Measurements from ENCODE around the gene ITGA8. TPM values are rescaled to one million over a fixed set of nuclear protein-coding genes. Genes with fewer than 3 reads are reported as not detected.
A peak's percentile ranks its signal among the peaks of the same experiment; 100 is the strongest.
"Not testable (repeated sequence)": the region's sequence is repeated elsewhere in the genome, so short reads cannot be mapped to it uniquely, and the experiment has no call there.

The ITGA8 gene
- total RNA-seq, 1 experiment from 2014 or later, result 0.06 TPM

DNA sequence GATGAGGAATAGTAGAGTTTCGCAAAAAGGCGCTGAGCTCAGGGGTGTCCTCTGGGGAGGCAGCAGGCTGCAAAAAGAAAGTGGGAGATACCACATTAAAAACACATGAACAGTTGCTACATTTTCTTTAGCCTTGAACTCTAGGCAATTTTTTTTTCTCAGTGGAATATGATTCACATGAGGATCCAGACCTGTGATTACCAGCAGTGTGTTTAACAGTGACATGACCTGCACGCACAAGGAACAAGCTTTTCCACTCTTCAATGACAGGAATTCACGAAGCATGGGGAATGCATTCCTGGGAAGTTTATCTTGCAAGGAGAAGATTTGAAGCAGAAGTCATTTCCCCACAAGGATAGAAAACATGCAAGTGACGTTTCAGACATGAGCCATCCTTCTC, 161.6 kb downstream of the ITGA8 start:
- no peak for DNase-seq (ENCODE audit: low read depth)

DNA sequence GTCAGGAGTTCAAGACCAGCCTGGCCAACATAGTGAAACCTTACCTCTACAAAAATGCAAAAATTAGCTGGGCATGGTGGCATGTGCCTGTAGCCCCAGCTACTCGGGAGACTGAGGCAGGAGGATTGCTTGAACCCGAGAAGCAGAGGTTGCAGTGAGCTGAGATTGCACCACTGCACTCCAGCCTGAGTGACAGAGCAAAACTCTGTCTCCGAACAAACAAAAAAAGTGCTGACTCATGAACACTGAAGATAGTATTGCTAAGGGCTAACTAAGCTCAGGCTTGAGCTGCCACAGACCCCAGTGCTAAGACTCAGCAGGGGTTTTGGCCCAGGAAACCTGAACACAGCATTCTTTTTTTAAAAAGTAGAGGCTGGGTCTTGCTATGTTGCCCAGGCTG, 162.6 kb downstream of the ITGA8 start:
- not testable (repeated sequence) for DNase-seq (ENCODE audit: low read depth)

- no peak for DNase-seq (ENCODE audit: low read depth)
These were observed 168.8 kb downstream of the ITGA8 start for GRCh38 chr10:15550950-15551349.

DNA sequence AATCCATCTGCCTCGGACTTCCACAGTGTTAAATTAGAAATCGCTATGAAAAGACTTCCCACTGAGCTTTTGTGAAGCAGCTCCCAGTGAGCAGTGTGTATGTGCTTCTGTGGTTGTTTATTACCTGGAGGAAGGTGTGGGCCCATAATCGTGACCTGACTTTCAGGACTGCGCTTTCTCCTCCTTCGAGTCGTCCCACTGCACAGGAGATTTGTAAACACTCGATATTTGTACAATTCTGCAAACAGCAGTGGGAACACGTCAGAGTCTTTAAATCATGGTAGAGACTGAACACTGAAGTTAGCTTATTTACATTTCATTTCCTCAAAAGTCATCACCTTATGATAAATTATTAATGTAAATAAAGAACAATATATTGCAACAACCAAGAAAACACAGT, 171.4 kb downstream of the ITGA8 start:
- no peak for DNase-seq (ENCODE audit: low read depth)

DNA sequence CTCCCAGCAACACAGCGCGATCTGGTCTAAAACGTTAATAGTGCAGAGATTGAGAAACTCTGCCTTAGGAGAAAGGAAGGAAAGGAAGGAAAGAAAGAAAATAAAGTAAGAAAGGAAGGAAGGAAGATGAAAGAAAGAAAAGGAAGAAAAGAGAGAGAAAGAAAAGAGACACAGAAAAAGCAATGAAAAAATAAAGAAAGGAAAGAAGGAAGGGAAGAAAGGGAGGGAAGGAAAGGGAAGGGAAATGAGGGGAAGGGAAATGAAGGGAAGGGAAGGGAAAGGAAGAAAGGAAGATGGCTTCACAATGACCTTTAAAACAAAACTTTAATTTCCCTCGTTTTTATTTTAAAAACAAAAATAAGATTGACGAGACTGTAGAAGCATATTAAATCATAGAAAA, 173.1 kb downstream of the ITGA8 start:
- no peak for DNase-seq (ENCODE audit: low read depth)

DNA sequence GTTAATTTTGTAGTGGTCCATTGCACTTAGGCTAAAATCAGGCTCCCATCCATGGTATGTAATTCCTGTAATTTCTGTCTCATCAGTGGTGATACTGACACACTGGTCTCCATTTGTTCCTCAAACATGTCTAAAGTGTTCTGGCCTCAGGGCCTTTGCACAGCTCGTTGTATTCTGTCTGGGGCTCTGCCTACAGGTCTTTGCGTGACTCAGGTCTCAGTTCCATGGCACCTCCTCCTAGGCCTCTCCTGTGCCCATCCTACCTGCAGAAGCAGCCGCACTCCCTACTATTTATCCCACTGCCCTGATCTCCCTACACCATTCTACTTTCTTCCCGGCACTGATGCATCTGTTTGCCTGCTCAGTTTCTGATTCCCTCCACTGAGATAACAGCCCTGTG, 173.8 kb downstream of the ITGA8 start:
- DNase-seq (ENCODE audit: low read depth), result no peak

DNA sequence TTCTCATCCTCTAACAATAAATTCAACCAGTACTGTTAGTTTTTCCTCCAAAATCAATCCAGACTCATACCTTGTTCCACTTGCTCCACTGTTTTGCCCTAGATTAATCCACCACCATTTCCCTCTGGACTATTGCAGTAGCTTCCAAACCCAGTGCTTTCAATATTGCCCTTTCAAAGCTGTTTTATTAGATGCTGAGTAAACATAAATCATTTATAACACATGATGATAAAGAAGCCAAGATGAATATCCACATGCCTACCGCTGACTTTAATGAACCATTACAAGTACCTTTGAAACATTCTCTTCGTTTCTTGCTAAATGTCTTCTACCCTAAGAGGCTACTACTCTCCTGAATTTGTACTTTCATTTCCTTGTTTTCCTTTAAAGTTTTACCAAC, 174.5 kb downstream of the ITGA8 start:
- DNase-seq (ENCODE audit: low read depth), result no peak

DNA sequence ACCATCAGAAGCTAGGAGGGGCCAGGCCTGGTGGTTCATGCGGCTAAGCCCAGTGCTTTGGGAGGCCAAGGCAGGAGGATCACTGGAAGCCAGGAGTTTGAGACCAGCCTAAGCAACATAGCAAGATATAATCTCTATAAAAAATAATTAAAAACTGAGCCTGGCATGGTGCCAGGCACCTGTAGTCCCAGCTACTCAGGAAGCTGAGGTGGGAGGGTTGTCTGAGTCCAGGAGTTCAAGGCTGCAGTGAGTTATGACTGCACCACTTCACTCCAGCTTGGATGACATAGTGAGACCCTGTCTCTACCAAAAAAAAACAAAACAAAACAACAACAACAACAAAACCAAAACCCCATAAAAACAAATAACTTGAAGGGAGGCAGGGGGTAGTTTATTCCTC, 175.7 kb downstream of the ITGA8 start:
- DNase-seq (ENCODE audit: low read depth), result no peak

DNA sequence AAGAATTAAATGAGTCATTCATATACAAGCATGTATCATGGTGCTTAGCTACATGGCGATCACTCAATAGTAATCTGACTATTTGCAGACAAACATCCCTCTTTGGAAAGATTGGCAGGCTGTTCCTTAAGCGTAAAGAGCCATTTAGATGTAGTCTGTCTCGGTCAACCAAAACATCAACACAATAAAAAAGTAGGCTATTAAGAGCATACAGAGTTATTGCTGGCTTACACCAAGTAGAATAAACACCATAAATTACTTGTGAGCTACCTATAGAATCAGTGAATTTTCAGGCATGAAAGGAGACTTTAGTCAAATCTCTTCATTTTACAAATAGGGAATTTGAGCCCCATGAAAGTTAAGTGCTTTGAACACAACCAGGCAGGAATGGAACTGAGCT, 176.9 kb downstream of the ITGA8 start:
- DNase-seq (ENCODE audit: low read depth), result no peak

GRCh38 chr10:15541376-15541775, 178.3 kb downstream of the ITGA8 start:
- DNase-seq (ENCODE audit: low read depth), result peak; percentile 8

- peak; percentile 4 for DNase-seq (ENCODE audit: low read depth)
These were observed 179.0 kb downstream of the ITGA8 start for GRCh38 chr10:15540727-15541126.

GRCh38 chr10:15539262-15539661, 180.5 kb downstream of the ITGA8 start:
- DNase-seq (ENCODE audit: low read depth), result no peak

- DNase-seq (ENCODE audit: low read depth), result not testable (repeated sequence)
These were observed 184.7 kb downstream of the ITGA8 start for GRCh38 chr10:15534928-15535538.

GRCh38 chr10:15531927-15532722, 187.6 kb downstream of the ITGA8 start:
- DNase-seq (ENCODE audit: low read depth), result no peak

GRCh38 chr10:15528859-15529239, 190.9 kb downstream of the ITGA8 start:
- DNase-seq (ENCODE audit: low read depth), result no peak

DNA sequence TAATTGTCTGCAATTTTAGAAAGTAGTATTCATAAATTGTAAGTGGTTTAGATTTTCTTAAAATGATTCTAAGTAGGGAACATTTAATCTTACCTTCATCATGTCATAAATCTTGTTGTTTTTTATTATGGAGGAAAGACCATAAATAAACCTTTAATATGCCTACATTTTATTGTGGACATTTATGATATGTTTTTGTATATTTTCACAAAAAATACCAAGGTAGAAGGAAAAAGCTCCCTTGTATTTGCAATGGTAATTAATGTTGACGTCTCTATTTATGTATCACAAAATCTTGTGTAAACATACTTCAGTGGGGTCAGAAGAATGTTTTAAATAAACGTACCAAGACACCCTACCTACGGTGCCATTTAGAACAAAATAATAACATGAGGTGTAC, 193.0 kb downstream of the ITGA8 start:
- no peak for DNase-seq (ENCODE audit: low read depth)

- DNase-seq (ENCODE audit: low read depth), result no peak
These were observed 198.3 kb downstream of the ITGA8 start for GRCh38 chr10:15521328-15521903.

- peak; percentile 72 for DNase-seq (ENCODE audit: low read depth)
These were observed 201.5 kb downstream of the ITGA8 start for GRCh38 chr10:15518250-15518649.

DNA sequence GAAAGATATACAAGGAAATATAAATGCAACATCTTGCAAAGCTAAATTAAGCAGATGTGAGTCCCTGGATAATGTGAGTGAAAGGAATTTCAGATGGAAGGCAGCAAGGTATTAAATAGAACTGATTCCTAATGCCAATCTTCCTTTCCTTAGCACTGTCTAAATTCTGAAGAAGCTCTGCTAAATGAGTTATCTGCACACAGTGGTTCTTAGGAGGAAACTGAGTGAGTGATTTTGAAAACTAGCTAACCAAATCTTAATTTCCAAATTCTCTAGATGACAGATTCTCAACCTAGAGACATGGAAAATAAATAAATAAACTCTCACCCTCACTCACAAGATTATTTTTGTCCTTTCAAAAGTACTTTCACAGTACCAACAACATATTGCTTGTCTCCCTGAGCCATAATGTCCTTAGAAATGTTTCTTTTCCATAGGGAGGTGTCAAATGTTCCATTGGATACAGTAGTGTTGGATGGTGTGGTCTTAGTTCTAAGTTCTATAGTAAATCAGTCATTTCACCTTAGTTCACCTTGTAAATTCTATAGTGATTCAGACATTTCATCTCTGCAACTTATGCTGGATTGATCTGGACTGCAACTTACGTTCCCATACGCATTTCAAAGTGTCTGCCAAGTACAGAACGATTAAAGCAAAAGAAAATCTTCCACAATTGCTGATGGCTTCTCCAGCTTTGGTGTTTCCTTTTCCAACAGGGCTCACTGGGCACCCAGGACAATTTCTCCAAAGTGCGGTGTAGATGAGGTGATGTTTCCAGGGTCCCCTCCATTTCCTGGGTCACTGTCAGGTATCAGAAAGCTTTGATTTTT, 203.3 kb downstream of the ITGA8 start:
- no peak for DNase-seq (ENCODE audit: low read depth)

- DNase-seq (ENCODE audit: low read depth), result no peak
These were observed 204.5 kb downstream of the ITGA8 start for GRCh38 chr10:15515202-15515601.

DNA sequence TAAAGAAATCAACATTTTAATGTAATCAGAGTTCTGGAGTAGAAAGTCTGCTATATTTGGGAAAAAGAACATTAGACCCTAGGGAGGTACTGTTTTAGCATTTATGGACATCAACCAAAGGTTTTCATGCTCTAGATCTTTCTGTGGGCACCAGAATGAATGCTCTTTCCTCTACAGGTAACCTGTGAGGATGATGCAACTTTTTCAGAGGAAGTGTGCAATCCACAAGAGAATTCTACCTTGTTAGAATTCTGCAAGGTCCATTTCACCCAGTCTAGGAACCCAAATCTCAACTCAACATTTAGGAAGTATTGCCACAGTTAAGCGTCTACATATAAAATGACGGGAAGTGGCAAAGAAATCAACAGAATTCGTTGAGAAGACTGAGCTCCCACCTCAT, 208.8 kb downstream of the ITGA8 start:
- DNase-seq (ENCODE audit: low read depth), result no peak

GRCh38 chr10:15505329-15505728, 214.4 kb downstream of the ITGA8 start:
- no peak for DNase-seq (ENCODE audit: low read depth)

All from Daoy (cell line).